OCI-LY3 (cell line): ENCODE measurements around the gene FNIP2.
"Not testable (repeated sequence)": the region's sequence is repeated elsewhere in the genome, so short reads cannot be mapped to it uniquely, and the experiment has no call there.

Source experiments
- H2AFZ ChIP-seq: fragments of 200-600, 300-600 bp; shearing (Covaris generic); 2 replicates; pipeline ENCODE4 v1.6.0; 2014; ENCODE audit warnings: antibody characterized with exemption, low read depth, low read length
- H3K27ac ChIP-seq: fragments of 200-600, 300-600 bp; sonication (generic); 2 replicates; pipeline ENCODE4 v1.5.1; 2014; ENCODE audit warnings: mild to moderate bottlenecking, low read length, moderate library complexity, mixed read lengths
- H3K27me3 ChIP-seq: fragments of 200-600, 300-600 bp; sonication (generic); 2 replicates; pipeline ENCODE4 v1.6.1; 2014; ENCODE audit warnings: low read depth, low read length, mixed read lengths
- H3K36me3 ChIP-seq: fragments of 200-600, 300-600 bp; sonication (generic); replicated peaks from 2 replicates; pipeline ENCODE3; 2014; ENCODE audit warnings: low read depth, low read length, mixed read lengths
- H3K4me1 ChIP-seq: fragments of 300-600, 200-600 bp; sonication (generic); 2 replicates; pipeline ENCODE4 v1.6.1; 2014; ENCODE audit warnings: low read length, mixed read lengths
- H3K4me2 ChIP-seq: fragments of 200-600, 300-600 bp; sonication (generic); 2 replicates; pipeline ENCODE4 v1.6.1; 2014; ENCODE audit warnings: low read length, mixed read lengths
- H3K4me3 ChIP-seq: fragments of 300-600, 200-600 bp; sonication (generic); 2 replicates; pipeline ENCODE4 v1.5.1; 2014; ENCODE audit warnings: antibody characterized with exemption, mild to moderate bottlenecking, low read length, moderate library complexity
- H3K79me2 ChIP-seq: fragments of 300-600, 200-600 bp; shearing (Covaris generic); 2 replicates; pipeline ENCODE4 v1.6.1; 2014; ENCODE audit warnings: mild to moderate bottlenecking, low read length, mixed read lengths
- H3K9ac ChIP-seq: fragments of 300-600, 200-600 bp; shearing (Covaris generic); 2 replicates; pipeline ENCODE4 v1.6.0; 2014; ENCODE audit warnings: mild to moderate bottlenecking, low read length, moderate library complexity
- H3K9me3 ChIP-seq: fragments of 200-600, 300-600 bp; shearing (Covaris generic); 2 replicates; pipeline ENCODE4 v1.6.1; 2014; ENCODE audit warnings: low read length, mixed read lengths; ENCODE audit not compliant: insufficient read depth
- H4K20me1 ChIP-seq: fragments of 200-600, 300-600 bp; sonication (generic); 2 replicates; pipeline ENCODE4 v1.6.1; 2016; ENCODE audit warnings: low read length, mixed read lengths; ENCODE audit not compliant: insufficient read depth
- CTCF ChIP-seq: fragments of 200-600, 300-600 bp; sonication (generic); IDR thresholded peaks from 2 replicates; pipeline ENCODE4 v1.5.1; 2014; ENCODE audit warnings: antibody characterized with exemption, low read length, low read depth
- EZH2phosphoT487 ChIP-seq: fragments of 200-600 bp; shearing (Covaris generic); IDR thresholded peaks from 2 replicates; pipeline ENCODE4 v1.6.1; 2018; ENCODE audit warnings: antibody characterized with exemption, mixed run types, low read depth

Gene FNIP2

GRCh38 chr4:158750379-158750778 is 18.4 kb upstream of the FNIP2 start:
- Histone ChIP-seq H3K36me3 (no peaks in the 10 kb centered on the region), H3K4me3 (no peak overlapping the region), H3K27me3 (0 out of 2 replicates have a peak, but pooled peaks cover 9% of the 10 kb centered on the region), H3K4me2 (no peak overlapping the region), H3K27ac (no peak overlapping the region), H4K20me1 (no peaks in the 10 kb centered on the region), H3K4me1 (no peaks in the 10 kb centered on the region), H3K9me3 (no peaks in the 10 kb centered on the region), H3K79me2 (no peaks in the 10 kb centered on the region), H2AFZ (no peak overlapping the region), H3K9ac (no peak overlapping the region)
- TF ChIP-seq CTCF (no peak), EZH2phosphoT487 (no peak)

- Histone ChIP-seq H3K79me2 (no peaks in the 10 kb centered on the region), H3K27ac (no peak overlapping the region), H3K4me3 (no peak overlapping the region), H3K9me3 (no peaks in the 10 kb centered on the region), H3K4me1 (no peaks in the 10 kb centered on the region), H2AFZ (no peak overlapping the region), H4K20me1 (no peaks in the 10 kb centered on the region), H3K9ac (no peak overlapping the region), H3K4me2 (no peak overlapping the region), H3K27me3 (peaks cover 12% of the 10 kb centered on the region; the same call in 1 of the 2 replicates), H3K36me3 (no peaks in the 10 kb centered on the region)
- TF ChIP-seq CTCF (no peak), EZH2phosphoT487 (no peak)
Measured at GRCh38 chr4:158754385-158755180, 14.2 kb upstream of the FNIP2 start.

- H3K27ac ChIP-seq, H3K9me3 ChIP-seq, H3K4me2 ChIP-seq, H3K9ac ChIP-seq, H3K4me1 ChIP-seq, H3K4me3 ChIP-seq, H2AFZ ChIP-seq, H4K20me1 ChIP-seq, H3K36me3 ChIP-seq, H3K79me2 ChIP-seq: not testable (repeated sequence)
- peaks cover 12% of the 10 kb centered on the region; the same call in 1 of the 2 replicates for H3K27me3 ChIP-seq
Measured at GRCh38 chr4:158755819-158756218, 13.0 kb upstream of the FNIP2 start.

DNA sequence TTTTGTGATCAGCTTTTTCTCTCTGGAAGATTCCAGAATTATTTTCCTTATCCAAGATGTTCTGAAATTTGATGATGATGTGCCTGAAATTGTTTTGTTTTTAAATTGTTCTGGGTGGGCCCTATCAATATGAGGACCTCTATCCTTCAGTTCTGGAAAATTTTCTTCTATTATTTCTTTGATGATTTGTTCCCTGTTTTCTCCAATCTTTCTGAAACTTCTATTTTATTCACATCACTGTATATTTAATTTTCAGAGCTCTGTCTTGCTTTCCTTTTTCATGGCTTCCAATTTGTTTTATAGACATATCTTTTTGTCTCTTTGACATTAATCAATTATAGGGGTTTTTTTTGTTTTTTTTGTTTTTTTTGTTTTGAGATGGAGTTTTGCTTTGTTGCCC is 12.2 kb upstream of the FNIP2 start:
- Histone ChIP-seq H3K9ac (no peak overlapping the region), H3K9me3 (no peaks in the 10 kb centered on the region), H4K20me1 (no peaks in the 10 kb centered on the region), H3K27me3 (peaks cover 19% of the 10 kb centered on the region; the same call in 1 of the 2 replicates), H3K79me2 (no peaks in the 10 kb centered on the region), H3K4me1 (no peaks in the 10 kb centered on the region), H3K36me3 (no peaks in the 10 kb centered on the region), H3K4me2 (no peak overlapping the region), H3K4me3 (no peak overlapping the region), H3K27ac (no peak overlapping the region), H2AFZ (no peak overlapping the region)
- TF ChIP-seq CTCF (no peak), EZH2phosphoT487 (no peak)
